HG02970 (cell line): ENCODE measurements around the gene FSTL4.

ENCODE experiments used
- ATAC-seq: cut with Tn5 transposase; IDR thresholded peaks from one replicate; pipeline ENCODE4 v1.9.1; 2021; ENCODE audit warnings: mild to moderate bottlenecking, moderate library complexity, moderate number of reproducible peaks; ENCODE audit not compliant: unreplicated experiment, low FRiP score

Gene FSTL4

DNA sequence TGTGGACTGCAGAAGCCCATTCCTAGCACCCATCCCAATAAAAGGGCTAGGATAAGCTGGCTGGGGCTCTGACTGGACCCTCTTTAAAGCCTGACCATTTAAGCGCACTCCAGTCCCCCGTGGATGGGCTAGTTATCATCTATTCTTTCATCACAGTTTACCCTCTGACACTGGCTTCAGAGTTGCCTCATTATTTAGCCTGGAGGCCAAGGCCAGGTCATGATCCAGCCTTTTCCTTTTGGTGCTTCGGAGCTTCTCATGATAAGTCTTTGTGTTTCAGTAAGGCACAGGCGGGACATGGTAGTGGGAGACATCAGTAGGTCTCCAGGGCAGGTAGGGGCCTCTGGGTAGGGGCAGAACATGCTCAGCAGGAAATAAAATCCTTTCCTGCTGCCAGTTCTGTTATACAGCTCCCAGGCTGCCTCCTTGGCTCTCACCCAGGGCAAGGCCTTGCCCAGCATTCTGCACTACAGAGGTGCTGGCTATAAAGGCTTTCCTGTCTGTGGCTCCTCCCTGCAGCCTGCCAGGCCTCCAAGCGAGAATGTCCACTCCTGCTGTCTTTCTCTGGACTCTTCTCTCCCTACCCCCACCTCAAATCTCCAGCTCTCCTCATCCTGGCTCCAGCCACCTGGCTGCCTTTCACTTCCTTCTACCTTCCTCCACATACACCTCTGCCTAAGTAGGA is 128.8 kb downstream of the FSTL4 start:
- ATAC-seq, result no peak

- ATAC-seq, result no peak
These were observed 130.3 kb downstream of the FSTL4 start for GRCh38 chr5:133482028-133482427.

DNA sequence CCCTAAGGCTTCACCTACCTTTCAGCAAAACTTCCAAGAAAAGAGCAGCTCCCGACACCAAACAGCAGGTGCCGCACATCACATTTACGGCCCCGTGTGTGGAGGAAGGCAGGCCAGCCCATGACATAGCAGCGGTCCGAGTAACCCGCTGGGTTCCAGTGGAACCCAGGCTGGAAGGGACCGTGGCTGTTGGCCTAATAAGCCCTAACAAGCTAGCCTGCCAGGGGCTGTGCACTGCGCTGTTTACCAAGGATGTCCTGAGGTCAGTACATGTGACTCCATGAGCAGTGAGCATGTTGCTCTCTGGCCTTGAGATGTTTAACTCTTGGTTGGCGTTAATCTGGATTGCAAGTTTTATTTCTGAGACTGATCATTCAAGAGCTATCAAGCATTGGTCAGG is 131.5 kb downstream of the FSTL4 start:
- no peak for ATAC-seq

- no peak for ATAC-seq
These were observed 132.0 kb downstream of the FSTL4 start for GRCh38 chr5:133480366-133480765.

GRCh38 chr5:133478199-133478985 is 133.9 kb downstream of the FSTL4 start:
- no peak for ATAC-seq

- no peak for ATAC-seq
These were observed 136.4 kb downstream of the FSTL4 start for GRCh38 chr5:133475986-133476385.

GRCh38 chr5:133474851-133475590 is 137.3 kb downstream of the FSTL4 start:
- ATAC-seq, result no peak

- ATAC-seq, result no peak
These were observed 139.1 kb downstream of the FSTL4 start for GRCh38 chr5:133473291-133473690.

DNA sequence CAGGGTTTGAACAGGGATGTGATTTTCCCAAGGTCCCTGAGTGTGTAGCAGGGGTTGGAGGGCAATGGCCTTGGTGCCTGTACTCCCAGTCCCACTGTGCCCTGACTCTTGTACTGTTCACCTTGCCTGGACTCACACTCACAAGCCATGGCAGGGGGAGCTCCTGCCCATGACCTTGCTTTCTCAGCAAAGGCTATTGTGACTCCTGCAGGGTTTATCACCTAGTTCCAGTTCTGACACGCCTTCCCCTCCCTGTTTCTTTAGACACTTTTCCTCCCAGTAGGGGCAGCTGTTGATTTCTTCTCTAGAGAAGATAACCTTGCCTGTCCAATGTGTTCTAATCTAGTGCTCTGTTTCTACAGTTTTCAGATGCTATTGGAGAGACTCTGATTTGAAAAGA is 139.5 kb downstream of the FSTL4 start:
- ATAC-seq, result no peak

GRCh38 chr5:133471699-133472098 is 140.6 kb downstream of the FSTL4 start:
- no peak for ATAC-seq

GRCh38 chr5:133470841-133471240 is 141.5 kb downstream of the FSTL4 start:
- no peak for ATAC-seq

GRCh38 chr5:133469846-133470245 is 142.5 kb downstream of the FSTL4 start:
- ATAC-seq, result no peak

- no peak for ATAC-seq
These were observed 143.1 kb downstream of the FSTL4 start for GRCh38 chr5:133469252-133469651.

GRCh38 chr5:133468596-133468995 is 143.7 kb downstream of the FSTL4 start:
- ATAC-seq, result no peak

DNA sequence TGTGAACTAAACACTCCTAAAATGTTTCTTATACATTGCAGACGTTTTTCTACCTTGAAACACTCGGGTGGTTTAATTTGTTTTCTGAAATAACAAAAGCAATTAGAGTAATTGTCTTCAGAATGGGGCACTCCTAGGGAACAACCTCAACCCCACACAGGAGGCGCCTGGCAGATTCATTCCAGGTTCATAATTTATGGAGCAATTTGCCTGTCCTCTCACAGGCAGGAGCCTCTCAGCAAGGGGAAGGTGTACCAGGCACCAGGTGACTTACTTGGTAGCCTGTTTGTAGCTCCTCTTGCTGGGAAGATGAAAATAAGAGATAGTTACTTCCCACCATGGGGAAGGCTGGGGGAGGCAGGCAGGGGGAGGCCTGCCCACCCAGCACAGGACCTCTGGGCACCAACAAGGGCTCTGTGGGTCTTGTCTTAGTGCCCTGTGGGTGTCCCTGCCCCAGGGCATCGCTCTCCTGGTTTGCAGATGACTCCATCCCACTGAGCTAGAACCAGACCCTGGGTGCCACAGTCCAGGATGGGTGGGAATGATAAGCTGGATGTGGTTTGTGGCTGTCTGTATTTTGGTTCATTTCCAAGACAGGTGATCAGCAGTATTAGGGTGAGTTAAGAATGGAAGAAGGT is 144.4 kb downstream of the FSTL4 start:
- ATAC-seq, result no peak

- no peak for ATAC-seq
These were observed 145.0 kb downstream of the FSTL4 start for GRCh38 chr5:133467335-133467779.

GRCh38 chr5:133466556-133467334 is 145.6 kb downstream of the FSTL4 start:
- no peak for ATAC-seq

- ATAC-seq, result no peak
These were observed 148.3 kb downstream of the FSTL4 start for GRCh38 chr5:133464013-133464412.

- no peak for ATAC-seq
These were observed 150.4 kb downstream of the FSTL4 start for GRCh38 chr5:133461796-133462516.
